ENCODE data around the gene IGF1R.

GRCh38 chr15:98735895-98736617 is 87.7 kb downstream of the IGF1R start:
- TF ChIP-seq, protein P1, sequence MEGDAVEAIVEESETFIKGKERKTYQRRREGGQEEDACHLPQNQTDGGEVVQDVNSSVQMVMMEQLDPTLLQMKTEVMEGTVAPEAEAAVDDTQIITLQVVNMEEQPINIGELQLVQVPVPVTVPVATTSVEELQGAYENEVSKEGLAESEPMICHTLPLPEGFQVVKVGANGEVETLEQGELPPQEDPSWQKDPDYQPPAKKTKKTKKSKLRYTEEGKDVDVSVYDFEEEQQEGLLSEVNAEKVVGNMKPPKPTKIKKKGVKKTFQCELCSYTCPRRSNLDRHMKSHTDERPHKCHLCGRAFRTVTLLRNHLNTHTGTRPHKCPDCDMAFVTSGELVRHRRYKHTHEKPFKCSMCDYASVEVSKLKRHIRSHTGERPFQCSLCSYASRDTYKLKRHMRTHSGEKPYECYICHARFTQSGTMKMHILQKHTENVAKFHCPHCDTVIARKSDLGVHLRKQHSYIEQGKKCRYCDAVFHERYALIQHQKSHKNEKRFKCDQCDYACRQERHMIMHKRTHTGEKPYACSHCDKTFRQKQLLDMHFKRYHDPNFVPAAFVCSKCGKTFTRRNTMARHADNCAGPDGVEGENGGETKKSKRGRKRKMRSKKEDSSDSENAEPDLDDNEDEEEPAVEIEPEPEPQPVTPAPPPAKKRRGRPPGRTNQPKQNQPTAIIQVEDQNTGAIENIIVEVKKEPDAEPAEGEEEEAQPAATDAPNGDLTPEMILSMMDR (conservative IDR thresholded peaks at IDR 0.05 in 1 of 2, IDR thresholded peaks at IDR 0.05 in 1 of 2; ENCODE audit: extremely low read depth in 1 of 2, insufficient read depth in 1 of 2, low read depth in 1 of 2, low read length in 2 of 2) = no peak
- TF ChIP-seq EZH2 (IDR thresholded peaks at IDR 0.05; ENCODE audit: borderline replicate concordance, low read length) = no peak

Measured in mammary epithelial cell (primary cell).